GM21723 (cell line): ENCODE results near the gene CGAS.
A peak's percentile ranks its signal among the peaks of the same experiment; 100 is the strongest.
"Not testable (repeated sequence)": the region's sequence is repeated elsewhere in the genome, so short reads cannot be mapped to it uniquely, and the experiment has no call there.

ENCODE experiments used
- ATAC-seq: cut with Tn5 transposase; IDR thresholded peaks from one replicate; pipeline ENCODE4 v1.9.1; 2021; ENCODE audit warnings: mild to moderate bottlenecking, moderate library complexity; ENCODE audit not compliant: unreplicated experiment

CGAS gene

DNA sequence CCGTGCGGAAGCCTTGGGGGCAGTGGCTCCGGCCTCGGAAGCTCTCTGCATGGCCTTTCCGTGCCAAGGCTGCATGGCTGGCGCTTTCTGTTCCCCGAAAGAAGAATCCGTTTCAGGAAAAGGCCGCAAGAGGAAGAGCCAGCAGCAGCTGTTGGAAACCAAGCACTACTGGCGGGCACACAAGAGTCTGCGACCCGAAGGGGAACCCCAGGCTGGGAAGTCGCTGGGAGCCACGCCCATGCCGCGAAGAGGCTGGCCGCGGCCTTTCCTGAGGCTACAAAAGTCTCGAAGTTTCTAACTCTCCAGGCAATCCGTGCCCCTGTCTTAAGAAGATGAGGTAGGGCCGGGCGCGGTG is at the start of gene CGAS:
Gene CGAS (minus strand): TSS at position 191 of the 355 bp plus-strand sequence. CDS start 116 bp downstream, at position 75.
- ATAC-seq: peak; percentile 75

GRCh38 chr6:73497915-73498314 is 45.8 kb upstream of the CGAS start:
- ATAC-seq: no peak

DNA sequence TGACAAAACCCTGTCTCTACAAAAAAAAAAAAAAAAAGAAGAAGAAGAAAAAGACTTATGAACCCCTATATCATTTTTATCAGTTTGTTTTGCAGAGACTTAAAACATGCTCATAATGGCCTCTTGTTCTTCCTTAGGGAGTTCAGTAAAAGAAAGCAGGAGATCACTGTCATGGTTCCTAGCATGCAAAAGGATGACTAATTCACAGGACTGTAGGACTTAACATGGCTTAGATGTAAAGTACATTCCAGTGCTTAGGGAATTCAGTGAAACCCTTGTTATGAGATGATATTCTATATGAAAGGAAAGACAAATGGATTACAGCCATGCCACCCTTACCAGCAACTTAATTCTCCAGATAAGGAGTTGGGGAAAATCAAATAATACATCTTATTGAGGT is 39.3 kb upstream of the CGAS start:
- no peak for ATAC-seq

DNA sequence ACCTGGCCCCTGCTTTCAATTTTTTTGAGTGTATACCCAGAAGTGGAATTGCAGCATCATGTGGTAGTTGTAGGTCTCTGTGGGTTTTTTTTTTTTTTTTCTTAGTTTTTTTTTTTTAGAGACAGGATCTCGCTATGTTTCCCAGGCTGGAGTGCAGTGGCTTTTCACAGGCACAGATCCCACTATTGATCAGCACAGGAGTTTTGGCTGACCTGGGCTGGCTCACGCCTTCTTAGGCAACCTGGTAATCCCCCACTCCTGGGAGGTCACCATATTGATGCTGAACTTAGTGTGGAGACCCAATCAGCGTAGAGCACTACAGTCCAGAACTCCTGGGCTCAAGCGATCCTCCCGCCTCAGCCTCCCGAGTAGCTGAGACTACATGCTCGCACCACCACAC is 35.4 kb upstream of the CGAS start:
- no peak for ATAC-seq

GRCh38 chr6:73484438-73484837 is 32.3 kb upstream of the CGAS start:
- ATAC-seq: no peak

DNA sequence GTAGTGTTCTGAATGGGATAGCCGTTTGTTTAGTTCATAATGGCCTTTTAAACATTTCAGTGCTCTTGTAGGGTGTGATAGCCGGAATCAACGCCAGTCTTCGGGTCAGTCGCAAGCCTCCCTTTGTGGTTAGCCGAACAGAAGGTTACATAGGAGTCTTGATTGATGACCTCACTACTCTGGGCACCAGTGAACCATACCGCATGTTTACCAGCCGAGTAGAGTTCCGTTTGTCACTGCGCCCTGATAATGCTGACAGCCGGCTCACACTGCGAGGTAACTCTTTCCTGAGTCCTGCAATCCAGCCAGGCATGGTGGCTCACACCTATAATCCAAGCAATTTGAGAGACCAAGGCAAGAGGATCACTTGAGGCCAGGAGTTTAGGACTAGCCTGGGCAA is 29.9 kb upstream of the CGAS start:
- ATAC-seq: no peak

DNA sequence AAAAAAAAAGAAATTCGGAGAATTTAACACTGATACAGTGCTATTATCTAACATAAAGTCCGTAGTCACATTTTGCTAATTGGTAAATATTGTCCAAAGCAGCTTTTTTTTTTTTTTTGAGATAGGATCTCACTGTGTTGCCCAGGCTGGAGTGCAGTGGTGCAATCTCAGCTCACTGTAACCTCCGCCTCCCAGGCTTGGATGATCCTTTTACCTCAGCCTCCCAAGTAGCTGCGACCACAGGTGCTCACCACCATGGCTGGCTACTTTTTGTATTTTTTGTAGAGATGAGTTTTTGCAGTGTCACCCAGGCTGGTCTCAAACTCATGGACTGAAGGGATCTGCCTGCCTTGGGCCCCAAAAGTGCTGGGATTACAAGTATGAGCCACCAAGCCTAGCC is 25.3 kb upstream of the CGAS start:
- no peak for ATAC-seq

GRCh38 chr6:73476723-73477122 is 24.6 kb upstream of the CGAS start:
- no peak for ATAC-seq

DNA sequence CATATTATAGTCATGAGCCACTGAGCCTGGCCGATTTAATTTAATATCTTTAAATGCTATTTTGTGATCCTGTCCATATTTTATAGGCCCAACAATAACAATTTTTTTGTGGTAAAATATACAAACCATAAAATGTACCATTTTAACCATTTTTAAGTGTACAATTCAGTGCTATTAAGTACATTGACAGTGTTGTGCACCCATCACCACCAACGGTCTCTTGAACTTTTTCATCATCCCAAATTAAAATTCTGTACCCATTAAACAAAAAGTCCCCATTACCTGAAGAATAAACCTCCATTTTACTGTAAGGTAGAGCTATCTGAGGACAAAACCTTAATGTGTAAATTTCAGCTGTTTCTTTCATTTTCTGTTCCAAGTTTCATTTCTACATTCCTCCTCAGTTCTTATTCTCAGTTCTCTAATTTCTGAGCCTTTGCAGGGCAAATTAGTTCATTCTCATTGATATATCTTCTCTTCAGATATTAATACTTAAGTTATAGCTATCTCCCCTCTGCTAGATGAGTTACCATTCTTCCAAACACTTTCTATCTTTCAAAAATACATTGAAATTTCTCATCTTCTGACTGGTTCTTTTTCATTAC is 19.7 kb upstream of the CGAS start:
- peak; percentile 94 for ATAC-seq

- ATAC-seq: peak; percentile 97
Measured at GRCh38 chr6:73461537-73462350, 9.6 kb upstream of the CGAS start, which contains the start of gene MTO1. Gene MTO1 (plus strand): TSS chr6:73461737. CDS start chr6:73461855, 118 bp downstream.

DNA sequence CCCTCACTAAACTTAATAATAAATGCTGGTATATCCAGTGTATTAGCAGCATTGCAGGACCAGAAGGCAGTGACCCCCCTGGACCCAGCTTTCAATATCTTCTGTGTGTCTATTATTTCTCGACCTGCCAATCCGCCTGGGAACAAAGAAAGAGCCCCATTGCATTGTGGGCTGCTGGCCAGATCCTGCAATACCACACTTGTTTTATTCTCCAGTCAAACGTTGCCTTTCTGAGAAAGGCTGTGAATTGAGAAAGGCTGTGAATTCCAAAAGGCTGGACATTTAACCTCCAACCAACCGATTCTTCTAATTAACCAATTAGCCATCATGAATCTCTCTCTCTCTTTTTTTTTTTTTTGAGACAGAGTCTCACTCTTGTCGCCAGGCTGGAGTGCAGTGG is 8.0 kb upstream of the CGAS start:
- no peak for ATAC-seq

DNA sequence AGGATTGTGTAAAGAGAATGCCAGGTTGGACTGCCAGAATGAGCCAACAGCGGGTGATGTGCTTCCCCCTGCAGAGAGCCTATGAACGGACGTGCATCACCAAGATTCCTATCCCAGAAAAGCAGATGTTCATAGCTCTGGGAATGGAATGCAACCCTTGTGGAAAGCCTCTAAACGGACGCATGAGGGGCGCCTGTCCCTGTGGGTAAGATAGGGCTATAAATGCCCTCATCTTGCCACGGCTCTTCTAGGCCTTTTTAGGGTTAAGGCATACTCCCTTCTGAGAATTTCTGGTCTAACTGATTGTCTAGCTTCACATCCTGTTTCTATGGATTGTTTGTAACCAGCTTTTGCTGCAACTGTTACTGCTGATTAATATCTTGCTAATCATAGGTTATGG is 7.4 kb upstream of the CGAS start:
- ATAC-seq: not testable (repeated sequence)

GRCh38 chr6:73455865-73456629 is 4.0 kb upstream of the CGAS start:
- ATAC-seq: no peak

- ATAC-seq: peak; percentile 54
Measured at GRCh38 chr6:73451223-73452106, 632 bp downstream of the CGAS start.

DNA sequence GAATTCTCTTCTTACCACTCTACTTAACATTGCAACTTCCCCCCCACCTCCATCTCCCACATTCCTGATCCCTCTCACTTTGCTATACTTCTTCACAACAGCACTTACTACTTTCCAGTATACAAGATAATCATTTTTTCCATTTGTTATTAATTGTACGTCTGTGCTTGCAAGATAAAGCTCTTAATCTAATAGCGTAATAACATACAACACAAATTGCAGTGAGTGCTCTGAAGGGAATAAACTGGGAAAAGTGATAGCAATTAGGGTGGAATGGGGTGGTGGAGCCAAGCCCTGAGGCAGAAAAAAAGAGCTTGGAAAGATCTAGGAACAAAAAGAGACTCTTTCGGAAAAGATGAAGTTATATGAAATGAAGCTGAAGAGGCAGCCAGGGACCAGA is 8.5 kb downstream of the CGAS start:
- ATAC-seq: no peak

DNA sequence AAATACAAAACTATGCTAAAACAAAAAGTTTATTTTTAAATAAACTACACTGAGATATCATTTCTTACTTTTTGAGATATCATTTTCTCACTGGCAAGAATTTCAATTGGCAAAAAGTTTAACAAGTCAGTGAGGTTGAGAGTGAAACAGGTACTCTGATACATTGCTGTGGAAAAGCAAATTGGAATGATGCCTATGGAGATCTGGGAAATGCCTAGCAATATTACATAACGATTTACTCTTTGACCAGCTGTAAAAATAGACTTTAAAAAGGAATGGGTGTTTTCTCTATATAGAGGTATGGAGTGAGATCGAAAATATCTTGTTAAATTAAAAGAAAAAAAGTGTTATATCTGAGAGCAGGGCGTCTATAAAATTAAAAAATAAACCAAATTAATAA is 16.9 kb downstream of the CGAS start:
- ATAC-seq: no peak

DNA sequence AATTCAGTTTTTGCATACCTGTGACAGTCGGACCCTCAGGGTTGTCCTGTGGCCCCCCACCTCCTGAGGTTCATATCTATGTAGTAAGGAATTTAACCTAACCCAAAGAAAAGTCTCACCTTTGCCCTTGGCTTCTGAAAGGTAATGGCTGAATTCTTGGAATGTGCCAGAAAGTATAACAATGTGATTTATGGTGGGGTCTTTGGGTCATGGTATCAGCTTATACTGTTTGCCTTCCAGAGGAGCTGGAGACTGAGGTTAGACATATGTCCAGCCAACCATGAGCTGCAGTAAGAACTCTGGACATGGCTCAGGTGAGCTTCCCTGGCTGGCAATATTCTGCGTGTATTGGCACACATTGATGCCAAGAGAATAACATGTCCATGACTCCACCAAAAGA is 30.6 kb downstream of the CGAS start:
- no peak for ATAC-seq

- ATAC-seq: no peak
Measured at GRCh38 chr6:73418081-73418741, 33.9 kb downstream of the CGAS start.

DNA sequence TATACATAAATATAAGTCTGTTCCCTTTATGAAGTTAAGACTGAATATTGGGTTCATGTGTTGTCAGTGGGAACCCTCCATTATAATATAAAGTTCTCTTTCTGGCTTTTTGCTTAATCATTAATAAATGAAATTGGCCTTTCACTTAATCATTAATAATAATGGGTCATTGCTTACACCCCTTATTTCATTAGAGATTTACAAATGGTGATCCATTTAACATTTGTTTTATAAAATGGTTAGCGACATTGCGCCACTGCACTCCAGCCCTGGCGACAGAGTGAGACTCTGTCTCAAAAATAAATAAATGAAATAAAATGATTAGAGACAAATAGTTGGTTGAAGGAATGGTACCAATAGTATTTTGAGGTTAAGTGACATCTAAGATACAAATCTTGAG is 39.0 kb downstream of the CGAS start:
- ATAC-seq: no peak

DNA sequence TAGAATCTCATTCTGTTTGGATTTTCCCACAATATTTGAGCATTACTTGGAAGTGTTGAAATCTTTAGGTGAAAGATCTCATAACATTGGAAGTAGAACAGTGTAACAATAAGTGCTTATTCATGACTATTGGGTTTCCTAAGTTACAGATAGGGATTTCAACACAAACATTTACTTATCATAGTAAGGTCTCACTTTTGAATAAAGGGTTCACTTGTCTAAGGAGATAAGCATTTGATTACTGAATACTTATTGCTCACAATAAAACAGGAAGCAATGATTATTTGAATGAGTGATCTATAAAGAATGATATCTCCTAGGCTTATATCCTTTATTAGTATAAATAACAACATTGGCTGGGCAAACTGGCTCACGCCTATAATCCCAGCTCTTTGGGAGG is 42.7 kb downstream of the CGAS start:
- ATAC-seq: no peak
